Measurements from ENCODE around the gene GBF1. TPM values are rescaled to one million over a fixed set of nuclear protein-coding genes. Genes with fewer than 3 reads are reported as not detected.
A peak's percentile ranks its signal among the peaks of the same experiment; 100 is the strongest.

The GBF1 gene
- total and polyA plus RNA-seq, 7 donors: 14.1 to 47.1 (median 40.8) TPM

GRCh38 chr10:102230861-102231356 lies 14.4 kb upstream of the GBF1 start:
- no peak for TF ChIP-seq CTCF (IDR thresholded peaks at IDR 0.05)
- 39 to 52% (median 41%) methylated on average over 51 to 52 of the region's 52 CpGs for WGBS, 3 donors
- DNase-seq (peak; percentile 40 to 58), ATAC-seq (no peak)
- H3K36me3 ChIP-seq (ENCODE audit: insufficient read depth in 1 of 2, low read depth in 1 of 2): no peaks in the 10 kb centered on the region
- H3K27me3 ChIP-seq (ENCODE audit: insufficient read depth in 3 of 3, low read length in 2 of 3): peaks cover 0 to 7% (median 0%) of the 10 kb centered on the region in 3 donors
- peaks cover 29% of the 10 kb centered on the region for H3K4me1 ChIP-seq
- H3K9me3 ChIP-seq: no peaks in the 10 kb centered on the region
- intact Hi-C loops (cut with DNase I): no loop called here
- peak overlapping the region; percentile 5 for H3K27ac ChIP-seq
- H3K4me3 ChIP-seq: peak overlapping the region; percentile 60

- intact Hi-C loops (cut with DNase I): no loop called here
- DNase-seq (peak; percentile 53 to 68), ATAC-seq (peak; percentile 28 to 56 (median 32))
- no peaks in the 10 kb centered on the region for H3K9me3 ChIP-seq
- H3K27me3 ChIP-seq (ENCODE audit: insufficient read depth in 3 of 3, low read length in 2 of 3): peaks cover 0 to 7% (median 0%) of the 10 kb centered on the region in 3 donors
- no peaks in the 10 kb centered on the region for H3K36me3 ChIP-seq (ENCODE audit: insufficient read depth in 1 of 2, low read depth in 1 of 2)
- whole genome bisulfite sequencing, 3 donors: 56 to 65% (median 61%) methylated on average over 75 to 76 of the region's 76 CpGs
- H3K4me1 ChIP-seq: peaks cover 25% of the 10 kb centered on the region
- peak; percentile 41 for TF ChIP-seq CTCF (IDR thresholded peaks at IDR 0.05)
- H3K27ac ChIP-seq: peak overlapping the region; percentile 5
- H3K4me3 ChIP-seq: peak overlapping the region; percentile 60
Measured at GRCh38 chr10:102231357-102232318, 13.7 kb upstream of the GBF1 start.

- no peaks in the 10 kb centered on the region for H3K36me3 ChIP-seq (ENCODE audit: insufficient read depth in 1 of 2, low read depth in 1 of 2)
- intact Hi-C loops (cut with DNase I): no loop called here
- no peaks in the 10 kb centered on the region for H3K9me3 ChIP-seq
- H3K27me3 ChIP-seq (ENCODE audit: insufficient read depth in 3 of 3, low read length in 2 of 3): peaks cover 0 to 7% (median 0%) of the 10 kb centered on the region in 3 donors
- H3K4me1 ChIP-seq: peaks cover 32% of the 10 kb centered on the region
- WGBS, 3 donors: 30 to 47% (median 47%) methylated on average over 1 of the region's 1 CpG
- ATAC-seq (no peak), DNase-seq (no peak)
- H3K27ac ChIP-seq: no peak overlapping the region
- TF ChIP-seq CTCF (IDR thresholded peaks at IDR 0.05): no peak
- no peak overlapping the region for H3K4me3 ChIP-seq
Measured at GRCh38 chr10:102233997-102234396, 11.3 kb upstream of the GBF1 start.

- no peak for ATAC-seq
- no peak for DNase-seq
- Histone ChIP-seq H3K36me3 (ENCODE audit: insufficient read depth in 1 of 2, low read depth in 1 of 2) (no peaks in the 10 kb centered on the region), H3K4me3 (no peak overlapping the region), H3K4me1 (peaks cover 38% of the 10 kb centered on the region), H3K27ac (no peak overlapping the region), H3K9me3 (no peaks in the 10 kb centered on the region), H3K27me3 (ENCODE audit: insufficient read depth in 3 of 3, low read length in 2 of 3) (peaks cover 0 to 7% (median 0%) of the 10 kb centered on the region in 3 donors)
- intact Hi-C loops (cut with DNase I): no loop called here
- 30 to 36% (median 35%) methylated on average over 12 of the region's 12 CpGs for WGBS, 3 donors
- no peak for TF ChIP-seq CTCF (IDR thresholded peaks at IDR 0.05)
Measured at GRCh38 chr10:102234888-102235597, 10.3 kb upstream of the GBF1 start.

All from psoas muscle (tissue), 8 donors.